GM12873 (cell line): ENCODE results near the gene NFATC2.

Experiments used
- TF ChIP-seq, protein P1 (sequence below): IDR thresholded peaks from 2 replicates; pipeline ENCODE4 v1.5.1; 2012; ENCODE audit warnings: low read depth, mild to moderate bottlenecking, moderate library complexity, low read length, control low read depth; ENCODE audit not compliant: insufficient read depth; ENCODE audit errors: missing control alignments

NFATC2 gene

DNA sequence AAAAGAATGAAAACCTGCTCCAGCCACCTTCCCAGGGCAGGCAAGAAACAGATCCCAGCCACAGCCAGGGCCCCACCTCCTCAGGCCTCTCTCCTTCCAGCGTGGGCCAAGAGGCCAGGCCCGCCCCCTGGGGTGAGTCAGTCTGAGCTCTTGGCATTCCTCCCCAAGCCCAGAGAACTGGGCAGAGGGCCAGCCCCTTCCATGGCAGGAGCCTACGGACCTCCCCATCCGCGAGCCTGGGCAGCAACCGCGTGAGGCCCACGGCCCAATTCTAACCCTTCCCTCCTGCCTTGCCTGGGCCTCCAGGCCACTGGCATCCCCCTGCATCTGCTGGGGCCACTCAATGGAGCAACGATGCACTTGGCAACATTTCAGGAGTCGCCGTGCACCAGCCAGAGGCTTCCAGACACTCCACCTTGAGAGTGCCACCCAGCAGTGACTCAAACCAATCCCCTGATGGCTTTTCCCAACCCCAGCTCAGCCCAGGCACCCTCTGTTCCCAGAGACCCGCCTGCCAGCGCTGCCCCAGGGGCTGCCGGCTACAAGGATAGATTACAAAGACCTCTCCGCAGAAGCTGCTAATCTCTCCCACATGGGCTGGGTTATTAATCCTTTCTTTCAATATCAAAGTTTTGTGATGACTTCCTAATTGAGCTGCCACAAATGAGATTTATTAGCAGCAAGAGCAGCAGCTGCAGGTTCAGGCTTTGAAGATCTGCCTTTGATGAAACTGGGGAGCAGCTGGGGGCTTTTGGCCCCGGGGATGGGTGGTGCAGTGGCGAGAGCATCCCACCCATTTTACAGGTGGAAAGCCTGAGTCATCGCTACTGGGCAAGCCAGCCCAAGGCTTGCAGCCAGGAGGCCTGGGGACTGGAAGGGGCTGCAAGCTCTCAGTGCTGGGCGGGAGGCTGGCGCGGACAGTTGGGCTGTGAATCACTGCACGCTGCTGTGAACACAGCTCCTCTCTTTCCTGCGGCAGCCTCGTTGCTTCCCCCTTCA is 85.7 kb downstream of the NFATC2 start:
- TF ChIP-seq, protein P1, sequence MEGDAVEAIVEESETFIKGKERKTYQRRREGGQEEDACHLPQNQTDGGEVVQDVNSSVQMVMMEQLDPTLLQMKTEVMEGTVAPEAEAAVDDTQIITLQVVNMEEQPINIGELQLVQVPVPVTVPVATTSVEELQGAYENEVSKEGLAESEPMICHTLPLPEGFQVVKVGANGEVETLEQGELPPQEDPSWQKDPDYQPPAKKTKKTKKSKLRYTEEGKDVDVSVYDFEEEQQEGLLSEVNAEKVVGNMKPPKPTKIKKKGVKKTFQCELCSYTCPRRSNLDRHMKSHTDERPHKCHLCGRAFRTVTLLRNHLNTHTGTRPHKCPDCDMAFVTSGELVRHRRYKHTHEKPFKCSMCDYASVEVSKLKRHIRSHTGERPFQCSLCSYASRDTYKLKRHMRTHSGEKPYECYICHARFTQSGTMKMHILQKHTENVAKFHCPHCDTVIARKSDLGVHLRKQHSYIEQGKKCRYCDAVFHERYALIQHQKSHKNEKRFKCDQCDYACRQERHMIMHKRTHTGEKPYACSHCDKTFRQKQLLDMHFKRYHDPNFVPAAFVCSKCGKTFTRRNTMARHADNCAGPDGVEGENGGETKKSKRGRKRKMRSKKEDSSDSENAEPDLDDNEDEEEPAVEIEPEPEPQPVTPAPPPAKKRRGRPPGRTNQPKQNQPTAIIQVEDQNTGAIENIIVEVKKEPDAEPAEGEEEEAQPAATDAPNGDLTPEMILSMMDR = no peak

- TF ChIP-seq, protein P1 = no peak
Measured at GRCh38 chr20:51454250-51454865, 88.2 kb downstream of the NFATC2 start.

DNA sequence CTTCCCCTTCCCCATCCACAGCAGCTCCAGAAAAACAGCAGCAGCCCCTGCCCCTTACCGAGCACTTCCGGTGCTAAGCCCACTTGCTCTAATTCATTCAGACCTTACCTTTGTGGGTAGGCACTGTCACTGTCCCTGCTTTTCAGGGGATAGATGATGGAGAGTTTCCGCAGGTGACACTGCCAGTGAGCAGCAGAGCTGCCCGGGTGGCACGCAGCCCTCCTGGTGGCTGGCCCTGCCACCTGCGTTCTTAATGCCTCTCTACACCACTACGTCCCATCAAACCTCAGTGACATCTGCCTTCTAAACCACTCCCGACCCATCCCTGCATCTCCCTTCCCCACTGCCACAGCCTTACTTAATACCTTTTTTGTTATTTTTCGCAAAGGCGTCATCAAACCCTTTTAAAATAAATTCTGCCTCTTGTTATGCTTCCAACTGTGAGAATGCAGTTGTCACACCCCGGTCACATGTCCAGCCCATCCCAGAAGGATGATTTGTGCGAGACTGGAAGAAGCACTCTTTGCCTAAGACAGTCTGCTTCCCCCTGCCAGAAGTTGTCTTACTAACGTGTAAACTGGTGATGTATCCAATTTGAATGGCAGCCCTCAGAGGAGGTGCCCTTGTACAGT is 89.7 kb downstream of the NFATC2 start:
- TF ChIP-seq, protein P1 = no peak

DNA sequence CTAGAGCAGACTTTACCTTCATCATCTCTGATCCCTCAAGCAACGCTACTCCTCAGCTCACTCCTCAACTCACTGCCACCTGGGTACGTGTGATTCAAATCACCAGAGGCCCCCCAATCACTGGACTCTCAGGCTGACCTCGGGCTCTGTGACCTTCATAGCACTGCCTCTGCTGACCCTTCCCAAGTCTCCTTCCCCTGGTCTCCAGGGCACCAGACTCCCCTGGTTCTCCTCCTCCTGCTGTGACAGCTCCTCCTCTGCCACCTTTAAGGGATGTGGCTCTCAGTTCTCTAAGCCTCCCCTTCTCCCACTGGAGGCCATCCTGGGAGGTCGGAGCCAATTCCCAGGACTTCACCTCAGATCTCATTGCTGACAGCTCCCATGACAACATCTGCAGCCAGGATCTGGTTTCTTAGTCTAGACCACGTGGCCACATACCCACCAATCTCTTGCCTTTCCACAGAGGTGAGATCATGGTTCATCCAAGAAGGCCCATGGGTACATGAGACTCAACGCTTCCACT is 90.4 kb downstream of the NFATC2 start:
- TF ChIP-seq, protein P1 = no peak

GRCh38 chr20:51451484-51451883 is 91.0 kb downstream of the NFATC2 start:
- TF ChIP-seq, protein P1 = no peak

- TF ChIP-seq, protein P1 = no peak
Measured at GRCh38 chr20:51450984-51451383, 91.5 kb downstream of the NFATC2 start.

DNA sequence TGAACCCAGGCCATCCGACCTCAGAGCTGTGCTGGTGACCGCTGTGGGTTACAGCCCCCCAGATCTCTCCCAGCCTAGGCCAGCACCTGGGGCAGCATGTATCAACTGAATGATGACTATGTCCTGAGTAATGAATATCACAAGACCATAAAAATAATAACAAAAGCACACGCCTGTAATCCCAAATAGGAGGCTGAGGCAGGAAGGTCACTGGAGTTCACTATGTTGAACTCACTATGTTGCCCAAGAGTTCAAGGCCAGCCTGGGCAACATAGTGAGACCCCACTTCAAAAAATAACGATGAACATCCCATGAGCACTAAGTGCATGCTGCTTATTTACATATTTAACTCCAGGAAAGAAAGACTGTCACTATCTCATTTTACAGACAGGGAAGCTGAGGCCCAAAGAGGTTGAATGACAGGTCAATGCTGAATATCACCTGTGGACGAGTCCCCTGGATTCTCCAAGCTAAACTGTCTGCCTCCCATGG is 92.3 kb downstream of the NFATC2 start:
- TF ChIP-seq, protein P1 = no peak
